Subcutaneous abdominal adipose tissue (tissue), 5 donors: Measurements from ENCODE around the gene TMPRSS4.

Source experiments
- H3K27ac ChIP-seq: one replicate; pipeline ENCODE4 v1.7.0; 2013; ENCODE audit warnings: low read depth, mild to moderate bottlenecking, inconsistent platforms, low read length, moderate library complexity
- H3K27me3 ChIP-seq, 5 donors: one replicate each; pipeline ENCODE4 v1.7.0; 2013; ENCODE audit warnings: low read length in 5 of 5, inconsistent platforms in 1 of 5; ENCODE audit not compliant: control insufficient read depth in 5 of 5, insufficient read depth in 4 of 5
- H3K36me3 ChIP-seq, 5 donors: one replicate each; pipeline ENCODE4 v1.7.0; 2013; ENCODE audit warnings: low read length in 5 of 5; ENCODE audit not compliant: control insufficient read depth in 5 of 5, insufficient read depth in 5 of 5
- H3K4me1 ChIP-seq, 5 donors: one replicate each; pipeline ENCODE4 v1.7.0; 2013; ENCODE audit warnings: low read length in 5 of 5, mild to moderate bottlenecking in 3 of 5, moderate library complexity in 1 of 5; ENCODE audit not compliant: control insufficient read depth in 5 of 5, insufficient read depth in 5 of 5
- H3K4me3 ChIP-seq, 5 donors: one replicate each; pipeline ENCODE4 v1.7.0; 2013; ENCODE audit warnings: low read length in 5 of 5, low read depth in 1 of 5
- H3K9ac ChIP-seq, 5 donors: one replicate each; pipeline ENCODE4 v1.7.0; 2013; ENCODE audit warnings: low read length in 5 of 5, mild to moderate bottlenecking in 4 of 5, moderate library complexity in 3 of 5
- H3K9me3 ChIP-seq, 5 donors: one replicate each; pipeline ENCODE4 v1.7.0; 2013; ENCODE audit warnings: low read length in 5 of 5; ENCODE audit not compliant: control insufficient read depth in 5 of 5
- donor health status: healthy.
- donor health status: healthy.
- donor health status: healthy.
- donor health status: healthy.
- donor health status: healthy.

Gene TMPRSS4

GRCh38 chr11:118078911-118079411 is 2.1 kb downstream of the TMPRSS4 start:
- H3K9ac ChIP-seq: no peak overlapping the region

DNA sequence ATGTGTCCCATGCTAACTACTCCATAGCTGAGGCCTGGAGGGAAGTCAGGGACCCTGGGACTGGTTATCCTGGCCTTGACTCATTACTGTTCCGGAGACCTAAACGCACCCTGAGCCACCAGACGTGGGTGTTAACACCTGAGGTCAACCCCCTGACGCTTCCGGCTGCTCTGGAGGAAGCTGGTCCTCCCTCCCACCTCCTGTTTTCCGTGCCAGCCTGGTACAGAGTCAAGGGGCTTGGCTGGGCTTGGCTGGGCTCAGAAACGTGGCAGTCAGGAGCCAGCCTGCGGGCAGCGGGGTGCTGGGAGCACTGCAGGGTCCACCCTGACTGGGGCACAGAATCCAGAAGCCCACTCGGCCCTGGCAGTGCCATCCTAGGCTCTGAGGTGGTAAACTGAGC is 2.6 kb downstream of the TMPRSS4 start:
- no peak overlapping the region for H3K4me3 ChIP-seq
- H3K9ac ChIP-seq: no peak overlapping the region
- peaks cover 4 to 17% (median 12%) of the 10 kb centered on the region in 5 donors for H3K4me1 ChIP-seq
- H3K27me3 ChIP-seq: peaks cover 0 to 16% (median 7%) of the 10 kb centered on the region in 5 donors
- H3K9me3 ChIP-seq: no peaks in the 10 kb centered on the region
- no peaks in the 10 kb centered on the region for H3K36me3 ChIP-seq
- H3K27ac ChIP-seq: no peak overlapping the region

More at GRCh38 chr11:118078911-118079411, 2.1 kb downstream of the TMPRSS4 start:
- H3K9me3 ChIP-seq: no peaks in the 10 kb centered on the region
- H3K27me3 ChIP-seq: peaks cover 0 to 16% (median 7%) of the 10 kb centered on the region in 5 donors
- H3K27ac ChIP-seq: no peak overlapping the region
- H3K4me3 ChIP-seq: no peak overlapping the region
- peaks cover 3 to 12% (median 6%) of the 10 kb centered on the region in 5 donors for H3K4me1 ChIP-seq
- H3K36me3 ChIP-seq: no peaks in the 10 kb centered on the region

- Histone ChIP-seq H3K27ac (no peak overlapping the region), H3K36me3 (no peaks in the 10 kb centered on the region), H3K4me1 (peaks cover 4 to 20% (median 14%) of the 10 kb centered on the region in 5 donors), H3K9ac (no peak overlapping the region), H3K4me3 (no peak overlapping the region), H3K9me3 (no peaks in the 10 kb centered on the region), H3K27me3 (peaks cover 0 to 14% (median 7%) of the 10 kb centered on the region in 5 donors)
Observed at GRCh38 chr11:118080296-118080695, 3.4 kb downstream of the TMPRSS4 start.

DNA sequence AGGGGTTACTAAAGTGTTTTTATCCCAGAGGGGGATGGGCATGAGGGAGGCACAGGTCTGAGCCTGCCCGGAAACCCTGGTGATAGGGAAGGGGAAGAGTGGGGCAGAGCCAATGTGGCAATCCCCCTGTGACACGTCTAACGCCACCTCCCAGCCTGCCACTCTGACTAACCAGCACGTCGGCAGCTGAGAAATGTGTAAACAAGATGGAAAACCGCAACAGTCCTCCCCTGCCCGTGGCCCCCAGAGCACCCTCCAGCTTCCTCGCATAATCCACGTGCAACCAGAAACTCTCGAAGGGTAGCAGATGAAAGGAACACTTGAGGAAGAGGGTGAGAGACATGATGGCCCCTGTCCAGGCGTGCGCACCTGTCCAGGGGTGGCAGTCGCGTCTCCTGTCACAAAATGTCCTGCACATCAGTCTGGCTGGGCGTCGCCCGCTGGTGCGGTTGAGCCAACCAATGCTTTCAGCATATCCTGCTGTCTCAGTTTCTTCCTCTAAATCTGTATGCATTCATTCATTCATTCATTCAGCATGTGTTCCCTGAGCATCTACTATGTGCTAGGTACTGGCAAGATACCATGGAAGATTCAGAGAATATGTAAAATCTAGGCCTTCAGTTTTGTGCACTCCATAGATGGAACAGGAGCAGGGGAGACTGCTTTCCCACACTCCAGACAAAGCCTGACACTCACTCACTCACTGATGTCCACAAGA is 4.5 kb downstream of the TMPRSS4 start:
- Histone ChIP-seq H3K9me3 (no peaks in the 10 kb centered on the region), H3K9ac (no peak overlapping the region), H3K4me3 (no peak overlapping the region), H3K27ac (no peak overlapping the region), H3K4me1 (peaks cover 4 to 25% (median 14%) of the 10 kb centered on the region in 5 donors), H3K27me3 (peaks cover 0 to 15% (median 6%) of the 10 kb centered on the region in 5 donors), H3K36me3 (no peaks in the 10 kb centered on the region)

DNA sequence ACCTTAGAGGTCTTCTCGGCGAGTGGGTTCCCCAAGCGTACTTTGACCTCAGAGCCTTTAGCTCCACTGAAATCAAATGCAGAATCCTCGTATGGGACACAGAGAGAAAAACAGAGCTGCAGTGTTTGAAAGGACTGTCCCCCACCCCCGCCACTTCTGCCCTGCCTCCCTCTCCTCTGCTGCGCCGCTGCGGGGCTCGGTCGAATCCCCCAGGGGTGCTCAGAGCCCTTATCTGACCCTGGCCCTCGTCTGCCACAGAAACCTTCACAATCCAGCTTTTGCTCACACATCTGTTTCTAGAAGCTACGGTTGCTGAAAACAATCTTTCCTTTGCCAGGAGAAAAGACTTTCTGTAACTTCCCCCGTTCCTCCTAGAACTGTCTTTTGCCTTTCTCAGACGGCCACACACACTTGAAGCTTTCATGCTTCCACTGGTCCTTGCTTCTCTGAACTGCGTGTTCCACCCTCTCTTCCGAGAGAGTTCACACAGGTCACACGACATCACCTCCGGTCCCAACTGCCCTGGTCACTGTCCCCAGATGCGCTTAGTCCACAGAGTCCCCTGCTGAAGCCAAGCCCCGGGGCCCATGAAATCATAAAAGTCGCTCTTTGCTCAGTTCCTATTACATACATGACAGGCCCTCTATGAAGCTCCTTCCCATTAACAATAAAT is 6.1 kb downstream of the TMPRSS4 start:
- H3K4me1 ChIP-seq: peaks cover 6 to 41% (median 28%) of the 10 kb centered on the region in 5 donors
- H3K4me3 ChIP-seq: no peak overlapping the region
- H3K9me3 ChIP-seq: peaks cover 0 to 9% (median 0%) of the 10 kb centered on the region in 5 donors
- H3K36me3 ChIP-seq: no peaks in the 10 kb centered on the region
- peaks cover 0 to 12% (median 5%) of the 10 kb centered on the region in 5 donors for H3K27me3 ChIP-seq
- H3K9ac ChIP-seq: no peak overlapping the region
- no peak overlapping the region for H3K27ac ChIP-seq

- Histone ChIP-seq H3K36me3 (no peaks in the 10 kb centered on the region), H3K27me3 (peaks cover 0 to 6% (median 4%) of the 10 kb centered on the region in 5 donors), H3K4me1 (peaks cover 6 to 42% (median 28%) of the 10 kb centered on the region in 5 donors), H3K9me3 (peaks cover 0 to 9% (median 0%) of the 10 kb centered on the region in 5 donors), H3K9ac (no peak overlapping the region), H3K4me3 (no peak overlapping the region), H3K27ac (no peak overlapping the region)
Observed at GRCh38 chr11:118084247-118084646, 7.4 kb downstream of the TMPRSS4 start.

DNA sequence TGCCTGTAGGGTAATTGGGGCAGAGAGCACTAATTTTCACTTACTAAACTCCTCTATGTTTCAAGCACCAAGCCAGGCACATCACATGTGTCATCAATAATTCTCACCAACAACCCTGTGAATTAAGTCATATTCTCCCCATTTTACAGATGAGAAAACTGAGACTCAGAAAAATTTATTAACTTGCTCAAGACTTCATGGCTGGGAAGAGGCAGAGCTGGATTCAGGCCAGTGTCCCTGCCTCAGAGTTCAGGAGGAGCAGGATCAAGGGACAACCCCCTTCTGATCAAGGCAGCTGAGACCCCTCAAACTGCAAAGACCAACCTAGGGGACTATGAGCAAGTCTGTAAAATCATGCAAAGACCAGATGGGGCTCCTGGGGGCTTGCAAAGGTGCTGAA is 7.8 kb downstream of the TMPRSS4 start:
- Histone ChIP-seq H3K27ac (no peak overlapping the region), H3K4me1 (peaks cover 6 to 42% (median 28%) of the 10 kb centered on the region in 5 donors), H3K9ac (no peak overlapping the region), H3K4me3 (no peak overlapping the region), H3K27me3 (peaks cover 0 to 4% (median under 1%) of the 10 kb centered on the region in 5 donors), H3K9me3 (peaks cover 0 to 9% (median 0%) of the 10 kb centered on the region in 5 donors), H3K36me3 (no peaks in the 10 kb centered on the region)

DNA sequence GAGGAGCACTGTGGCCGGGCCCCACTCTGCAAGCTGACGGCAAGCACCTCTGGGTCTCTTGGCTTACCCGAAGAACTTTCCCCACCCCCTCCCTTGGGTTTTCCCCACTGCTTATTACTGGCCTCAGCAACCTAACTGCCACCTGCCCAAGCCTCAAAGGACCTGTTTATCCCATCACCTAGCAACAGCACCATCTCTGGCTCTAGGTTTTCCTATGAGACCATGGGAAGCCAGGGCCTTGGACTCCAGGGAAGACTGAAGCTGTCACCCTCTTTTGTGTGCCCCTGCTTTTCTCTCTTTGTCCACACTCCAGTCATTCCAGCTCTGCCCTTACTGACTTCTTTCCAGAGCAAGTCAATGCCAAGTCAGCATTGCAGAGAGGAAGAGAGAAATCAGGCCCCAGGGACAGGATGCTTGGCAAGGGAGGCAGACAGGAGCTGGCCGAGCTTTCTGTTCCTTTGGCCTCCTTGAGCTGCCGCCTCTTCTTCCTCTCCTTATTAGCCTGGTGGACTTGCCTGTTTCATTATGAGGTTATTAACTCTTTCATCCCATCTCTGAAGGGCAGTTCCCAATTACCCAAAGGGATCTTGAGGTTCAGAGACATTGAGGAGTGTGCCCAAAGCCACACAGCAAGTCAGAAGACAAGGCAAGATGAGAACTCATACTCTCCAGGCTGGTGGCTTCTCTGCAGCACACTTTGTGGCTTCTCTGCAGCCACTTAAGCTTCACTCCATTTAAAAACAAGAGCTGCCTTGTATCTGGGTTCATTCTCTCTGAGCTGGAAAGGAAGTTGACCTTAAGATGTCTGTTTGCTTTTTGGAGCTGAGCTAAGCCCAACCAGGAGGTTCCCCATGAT is 10.3 kb downstream of the TMPRSS4 start, which contains the start of gene SMIM35:
Gene SMIM35 (minus strand): TSS at position 51 of the 856 bp plus-strand sequence. CDS start 206 bp downstream, outside the sequence.
- Histone ChIP-seq H3K36me3 (no peaks in the 10 kb centered on the region), H3K4me1 (peaks cover 4 to 42% (median 28%) of the 10 kb centered on the region in 5 donors), H3K27me3 (peaks cover 0 to 5% (median 0%) of the 10 kb centered on the region in 5 donors), H3K9me3 (peaks cover 0 to 9% (median 0%) of the 10 kb centered on the region in 5 donors), H3K9ac (no peak within 1 kb of the TSS), H3K27ac (no peak within 1 kb of the TSS), H3K4me3 (no peak within 1 kb of the TSS)

DNA sequence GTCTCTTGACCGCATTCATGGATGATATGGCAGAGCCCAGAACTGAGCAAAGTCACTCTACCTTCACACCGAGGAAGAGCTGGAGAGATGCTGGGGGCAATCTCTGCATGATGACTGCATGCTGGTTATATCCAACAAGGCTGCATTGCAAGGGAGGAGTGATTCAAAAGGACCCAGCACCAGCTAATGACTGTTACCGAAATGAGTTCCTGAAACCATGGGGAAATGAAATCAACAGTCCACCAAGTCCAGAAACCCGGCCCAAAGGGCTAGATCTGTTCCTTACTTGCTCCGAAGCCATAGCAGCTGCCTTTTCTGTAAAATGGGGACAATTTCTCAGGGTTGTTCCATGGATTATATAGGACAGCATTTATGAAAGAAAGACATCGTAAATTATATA is 11.1 kb downstream of the TMPRSS4 start:
- peaks cover 0 to 5% (median 0%) of the 10 kb centered on the region in 5 donors for H3K27me3 ChIP-seq
- H3K36me3 ChIP-seq: no peaks in the 10 kb centered on the region
- H3K4me3 ChIP-seq: no peak overlapping the region
- no peak overlapping the region for H3K9ac ChIP-seq
- H3K9me3 ChIP-seq: peaks cover 0 to 9% (median 0%) of the 10 kb centered on the region in 5 donors
- no peak overlapping the region for H3K27ac ChIP-seq
- peaks cover 4 to 41% (median 26%) of the 10 kb centered on the region in 5 donors for H3K4me1 ChIP-seq
